Psoas muscle (tissue), 8 donors: ENCODE results near the gene RNF17. TPM values are rescaled to one million over a fixed set of nuclear protein-coding genes. Genes with fewer than 3 reads are reported as not detected.
"Not testable (repeated sequence)": the region's sequence is repeated elsewhere in the genome, so short reads cannot be mapped to it uniquely, and the experiment has no call there.

Source experiments
- ATAC-seq, 4 donors: fragments of 200-7000 bp; cut with Tn5 transposase; one replicate each; pipeline ENCODE4 v1.9.1; 2020; ENCODE audit warnings: moderate library complexity in 3 of 4, mild to moderate bottlenecking in 2 of 4
- DNase-seq, 2 donors: peaks; one replicate each; pipeline ENCODE4 v3.0.0-alpha.2; 2020
- H3K27ac ChIP-seq: fragments of 200-600 bp; one replicate; pipeline ENCODE4 v1.8.0; 2022
- H3K27me3 ChIP-seq, 3 donors: fragments of 200-600 bp in 1 of 3; one replicate each; pipeline versions ENCODE4 v1.6.1 to v1.8.0; 2013 to 2022; ENCODE audit warnings: low read length in 2 of 3, mild to moderate bottlenecking in 2 of 3, moderate library complexity in 1 of 3; ENCODE audit not compliant: insufficient read depth in 3 of 3
- H3K36me3 ChIP-seq, 2 donors: fragments of 200-600 bp in 1 of 2; one replicate each; pipeline versions ENCODE4 v1.6.1 to v1.8.0; 2013 to 2022; ENCODE audit warnings: low read depth in 1 of 2, mild to moderate bottlenecking in 1 of 2, moderate library complexity in 1 of 2; ENCODE audit not compliant: insufficient read depth in 1 of 2
- H3K4me1 ChIP-seq: fragments of 200-600 bp; one replicate; pipeline ENCODE4 v1.8.0; 2022
- H3K4me3 ChIP-seq: fragments of 200-600 bp; one replicate; pipeline ENCODE4 v1.8.0; 2022; ENCODE audit warnings: mild to moderate bottlenecking
- H3K9me3 ChIP-seq: fragments of 200-600 bp; one replicate; pipeline ENCODE4 v1.8.0; 2022
- WGBS, 3 donors: extraction: QIAGEN DNeasy Blood & Tissue Kit; methylation state at CpG; one replicate each; pipeline versions ENCODE4 v1.1.6 to v1.1.7; 2013; 5-methylcytosine and 5-hydroxymethylcytosine counted together
- intact Hi-C, 2 donors: fragments of 100-400 bp; cut with DNase I; formaldehyde crosslinking; loops; one replicate each; pipeline versions ENCODE4 v1.11.0 to v1.14.2; 2022
- polyA plus RNA-seq, 3 donors: library from polyadenylated mRNA; stranded (reverse); fragments of 200-250 nt; gene quantifications; one replicate each; pipeline ENCODE4 v1.2.3, GENCODE V29; 2013
- total RNA-seq, 4 donors: library from RNA; stranded (reverse); fragmentation: NEBNext Ultra II Directional in 2 of 4; extraction: Animal tissue kit (Norgen Biotek cat#: 25700) in 2 of 4; gene quantifications; one replicate each; pipeline versions ENCODE4 v1.2.1 to v1.2.4, GENCODE V29; 2021 to 2023
- TF ChIP-seq, protein P1 (sequence below): fragments of 200-600 bp; IDR thresholded peaks from one replicate; pipeline ENCODE4 v1.8.0; 2022; ENCODE audit warnings: antibody characterized with exemption
- donor health status: healthy with polysubstance abuse.
- donor health status: DM: no; HTN: no; CAD: no; lungs with moderate emphysema.
- donor health status: Bipolar disorder and iron deficiency.
- donor health status: healthy.
- donor health status: DM: yes; HTN: yes; CAD: no.
- donor health status: DM: no; HTN: no; CAD: no.
- donor health status: DM: no; HTN: no; CAD: no.
- donor health status: DM: yes; HTN: yes; CAD: no.

The RNF17 gene
- total and polyA plus RNA-seq, 7 donors = 0.05 to 0.60 TPM; not detected in 5

DNA sequence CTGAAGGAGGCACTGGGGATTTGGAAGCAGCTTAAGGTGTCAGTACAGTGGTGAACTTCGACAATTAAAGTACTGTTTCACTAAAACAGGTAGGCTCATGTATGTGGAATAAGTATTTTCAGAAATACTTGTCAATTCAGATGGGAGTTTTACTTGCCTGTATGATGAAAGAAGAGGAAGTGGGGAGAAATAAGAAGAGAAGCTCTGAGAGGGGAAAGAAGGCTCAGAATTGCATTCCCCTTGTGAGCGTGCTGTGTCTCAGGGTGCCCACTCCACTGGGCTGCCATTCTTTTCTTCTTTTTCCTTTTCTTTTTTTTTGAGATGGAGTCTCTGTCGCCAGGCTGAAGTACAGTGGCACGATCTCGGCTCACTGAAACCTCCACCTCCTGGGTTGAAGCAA is 38.6 kb upstream of the RNF17 start:
- ATAC-seq (no peak), DNase-seq (no peak)
- Histone ChIP-seq H3K4me1 (no peaks in the 10 kb centered on the region), H3K9me3 (no peaks in the 10 kb centered on the region), H3K36me3 (no peaks in the 10 kb centered on the region), H3K27me3 (peaks cover 0 to 9% (median 0%) of the 10 kb centered on the region in 3 donors), H3K27ac (no peak overlapping the region), H3K4me3 (no peak overlapping the region)
- intact Hi-C loops = loop anchor here in 1 of 2 donors (5.0 kb wide), 1 partner anchor 33 kb away; no protein-coding TSS in a partner anchor
- 82 to 90% (median 89%) methylated on average over 5 of the region's 5 CpGs for WGBS, 3 donors
- TF ChIP-seq, protein P1, sequence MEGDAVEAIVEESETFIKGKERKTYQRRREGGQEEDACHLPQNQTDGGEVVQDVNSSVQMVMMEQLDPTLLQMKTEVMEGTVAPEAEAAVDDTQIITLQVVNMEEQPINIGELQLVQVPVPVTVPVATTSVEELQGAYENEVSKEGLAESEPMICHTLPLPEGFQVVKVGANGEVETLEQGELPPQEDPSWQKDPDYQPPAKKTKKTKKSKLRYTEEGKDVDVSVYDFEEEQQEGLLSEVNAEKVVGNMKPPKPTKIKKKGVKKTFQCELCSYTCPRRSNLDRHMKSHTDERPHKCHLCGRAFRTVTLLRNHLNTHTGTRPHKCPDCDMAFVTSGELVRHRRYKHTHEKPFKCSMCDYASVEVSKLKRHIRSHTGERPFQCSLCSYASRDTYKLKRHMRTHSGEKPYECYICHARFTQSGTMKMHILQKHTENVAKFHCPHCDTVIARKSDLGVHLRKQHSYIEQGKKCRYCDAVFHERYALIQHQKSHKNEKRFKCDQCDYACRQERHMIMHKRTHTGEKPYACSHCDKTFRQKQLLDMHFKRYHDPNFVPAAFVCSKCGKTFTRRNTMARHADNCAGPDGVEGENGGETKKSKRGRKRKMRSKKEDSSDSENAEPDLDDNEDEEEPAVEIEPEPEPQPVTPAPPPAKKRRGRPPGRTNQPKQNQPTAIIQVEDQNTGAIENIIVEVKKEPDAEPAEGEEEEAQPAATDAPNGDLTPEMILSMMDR = no peak

DNA sequence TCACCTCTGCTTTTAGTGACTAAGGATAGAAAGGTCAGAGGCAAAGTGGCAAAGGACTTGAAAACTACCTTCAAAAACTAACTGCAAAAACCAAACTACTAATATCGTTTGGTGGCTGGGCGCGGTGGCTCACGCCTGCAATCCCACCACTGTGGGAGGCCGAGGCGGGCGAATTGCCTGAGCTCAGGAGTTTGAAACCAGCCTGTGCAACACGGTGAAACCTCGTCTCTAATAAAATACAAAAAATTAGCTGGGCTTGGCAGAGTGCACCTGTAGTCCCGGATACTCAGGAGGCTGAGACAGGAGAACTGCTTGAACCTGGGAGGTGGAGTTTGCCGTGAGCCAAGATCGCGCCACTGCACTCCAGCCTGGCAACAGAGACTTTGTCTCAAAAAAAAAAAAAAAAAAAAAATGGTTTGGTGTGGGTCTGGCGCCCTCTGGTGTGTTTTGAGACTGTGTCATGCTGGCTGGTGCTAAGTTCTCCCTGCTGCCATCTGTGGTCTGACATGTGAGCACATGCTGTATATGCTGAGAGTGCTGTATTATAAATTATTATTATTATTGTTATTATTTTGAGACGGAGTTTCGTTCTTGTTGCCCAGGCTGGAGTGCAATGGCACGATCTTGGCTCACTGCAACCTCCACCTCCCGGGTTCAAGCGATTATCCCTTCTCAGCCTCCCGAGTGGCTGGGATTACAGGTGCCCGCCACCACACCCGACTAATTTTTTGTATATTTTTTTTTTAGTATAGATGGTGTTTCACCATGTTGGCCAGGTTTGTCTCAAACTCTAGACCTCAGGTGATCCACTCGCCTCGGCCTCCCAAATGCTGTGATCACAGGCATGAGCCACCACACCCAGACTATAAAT is 36.0 kb upstream of the RNF17 start:
- intact Hi-C loops = loop anchor here (2.0 to 5.0 kb wide), 3 partner anchors 33 to 43 kb away; no protein-coding TSS in a partner anchor
- Histone ChIP-seq H3K27ac (no peak overlapping the region), H3K36me3 (no peaks in the 10 kb centered on the region), H3K27me3 (peaks cover 0 to 8% (median 0%) of the 10 kb centered on the region in 3 donors), H3K4me1 (no peaks in the 10 kb centered on the region), H3K4me3 (no peak overlapping the region), H3K9me3 (no peaks in the 10 kb centered on the region)
- TF ChIP-seq, protein P1 = peak; percentile 72
- WGBS, 3 donors = 59 to 61% (median 60%) methylated on average over 24 of the region's 24 CpGs
- DNase-seq = no peak
- peak; percentile 88 to 97 (median 95) for ATAC-seq

DNA sequence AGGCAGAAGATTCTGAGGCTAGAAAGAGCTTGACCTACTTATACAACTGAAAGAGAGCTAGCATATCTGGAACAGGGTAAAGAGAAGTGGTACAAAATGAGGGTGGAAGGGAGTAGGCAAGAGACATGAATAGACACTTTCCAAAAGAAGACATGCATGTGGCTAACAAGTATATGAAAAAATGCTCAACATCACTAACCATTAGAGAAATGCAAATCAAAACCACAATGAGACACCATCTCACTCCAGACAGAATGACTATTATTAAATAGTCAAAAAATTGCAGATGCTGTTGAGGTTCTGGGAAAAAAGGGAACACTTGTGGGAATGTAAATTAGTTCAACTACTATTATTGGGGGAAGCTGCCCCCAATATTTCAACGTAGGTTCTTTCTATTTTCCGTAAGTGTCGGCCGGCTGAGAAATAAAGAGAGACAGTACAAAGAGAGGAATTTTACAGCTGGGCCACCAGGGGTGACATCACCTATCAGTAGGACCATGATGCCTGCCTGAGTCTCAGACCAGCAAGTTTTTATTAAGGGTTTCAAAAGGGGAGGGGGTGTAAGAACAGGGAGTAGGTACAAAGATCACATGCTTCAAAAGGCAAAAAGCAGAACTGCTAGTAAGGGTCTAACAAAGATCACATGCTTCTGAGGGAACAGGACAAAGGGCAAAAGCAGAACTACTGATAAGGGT is 32.9 kb upstream of the RNF17 start:
- H3K36me3 ChIP-seq, ATAC-seq, H3K27me3 ChIP-seq, H3K4me1 ChIP-seq, H3K9me3 ChIP-seq, H3K4me3 ChIP-seq, H3K27ac ChIP-seq, DNase-seq, intact Hi-C loops: not testable (repeated sequence)
- 91 to 97% (median 91%) methylated on average over 4 of the region's 4 CpGs for WGBS, 3 donors

DNA sequence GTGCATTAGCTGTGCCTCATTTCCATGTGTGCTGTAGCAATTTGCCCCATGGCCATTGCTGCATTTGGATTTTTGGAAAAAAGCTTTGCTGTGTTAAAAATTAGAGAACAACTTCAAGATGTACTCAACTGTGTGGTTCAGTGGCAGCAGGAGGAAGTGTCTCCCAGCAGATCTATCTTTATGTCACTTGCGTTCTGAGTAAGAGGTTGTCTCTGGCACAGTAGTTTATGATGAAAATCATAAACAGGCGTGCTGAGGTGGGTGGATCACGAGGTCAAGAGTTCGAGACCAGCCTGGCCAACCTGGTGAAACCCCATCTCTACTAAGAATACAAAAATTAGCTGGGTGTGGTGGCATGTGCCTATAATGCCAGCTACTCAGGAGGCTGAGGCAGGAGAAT is 29.0 kb upstream of the RNF17 start:
- Histone ChIP-seq H3K27me3 (no peaks in the 10 kb centered on the region), H3K9me3 (no peaks in the 10 kb centered on the region), H3K36me3 (no peaks in the 10 kb centered on the region), H3K4me3 (no peak overlapping the region), H3K4me1 (no peaks in the 10 kb centered on the region), H3K27ac (no peak overlapping the region)
- TF ChIP-seq, protein P1 = no peak
- ATAC-seq = no peak
- no peak for DNase-seq
- intact Hi-C loops = no loop called here
- WGBS, 3 donors = 84 to 86% (median 86%) methylated on average over 4 of the region's 4 CpGs

DNA sequence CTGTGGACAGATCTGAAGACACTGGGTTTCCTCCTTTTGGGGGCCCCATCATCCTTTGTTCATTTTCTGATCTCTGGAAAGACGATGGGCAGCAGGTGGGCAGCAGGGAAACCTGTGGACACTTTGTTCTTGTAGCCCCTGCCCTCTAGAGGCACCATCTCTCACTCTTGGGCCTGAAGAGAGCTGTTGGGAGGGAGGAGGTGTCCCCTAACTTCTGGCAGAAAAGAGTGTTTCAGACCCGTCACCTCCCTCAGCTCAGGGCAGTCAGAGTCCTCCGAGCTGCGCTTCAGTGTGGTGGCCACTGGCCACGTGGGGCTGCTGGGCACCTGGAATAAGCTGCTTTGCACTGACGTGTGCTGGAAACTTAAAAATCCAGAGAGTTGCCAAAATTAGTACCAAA is 26.9 kb upstream of the RNF17 start:
- Histone ChIP-seq H3K4me1 (no peaks in the 10 kb centered on the region), H3K36me3 (no peaks in the 10 kb centered on the region), H3K9me3 (no peaks in the 10 kb centered on the region), H3K4me3 (no peak overlapping the region), H3K27ac (no peak overlapping the region), H3K27me3 (no peaks in the 10 kb centered on the region)
- TF ChIP-seq, protein P1 = no peak
- DNase-seq = no peak
- 70 to 71% (median 71%) methylated on average over 6 of the region's 6 CpGs for WGBS, 3 donors
- no peak for ATAC-seq
- intact Hi-C loops = no loop called here
